Urothelium cell line (cell line): ENCODE measurements around the gene MPPED2.
"Not testable (repeated sequence)": the region's sequence is repeated elsewhere in the genome, so short reads cannot be mapped to it uniquely, and the experiment has no call there.

Experiments used
- DNase-seq: peaks from one replicate; pipeline ENCODE4 v3.0.0; 2011; ENCODE audit warnings: low spot score, mixed read lengths
- FAIRE-seq: peaks from 2 replicates; lab custom pipeline; 2011; peaks lifted over from hg19 to GRCh38; lab: Jason Lieb, UNC

Gene MPPED2

DNA sequence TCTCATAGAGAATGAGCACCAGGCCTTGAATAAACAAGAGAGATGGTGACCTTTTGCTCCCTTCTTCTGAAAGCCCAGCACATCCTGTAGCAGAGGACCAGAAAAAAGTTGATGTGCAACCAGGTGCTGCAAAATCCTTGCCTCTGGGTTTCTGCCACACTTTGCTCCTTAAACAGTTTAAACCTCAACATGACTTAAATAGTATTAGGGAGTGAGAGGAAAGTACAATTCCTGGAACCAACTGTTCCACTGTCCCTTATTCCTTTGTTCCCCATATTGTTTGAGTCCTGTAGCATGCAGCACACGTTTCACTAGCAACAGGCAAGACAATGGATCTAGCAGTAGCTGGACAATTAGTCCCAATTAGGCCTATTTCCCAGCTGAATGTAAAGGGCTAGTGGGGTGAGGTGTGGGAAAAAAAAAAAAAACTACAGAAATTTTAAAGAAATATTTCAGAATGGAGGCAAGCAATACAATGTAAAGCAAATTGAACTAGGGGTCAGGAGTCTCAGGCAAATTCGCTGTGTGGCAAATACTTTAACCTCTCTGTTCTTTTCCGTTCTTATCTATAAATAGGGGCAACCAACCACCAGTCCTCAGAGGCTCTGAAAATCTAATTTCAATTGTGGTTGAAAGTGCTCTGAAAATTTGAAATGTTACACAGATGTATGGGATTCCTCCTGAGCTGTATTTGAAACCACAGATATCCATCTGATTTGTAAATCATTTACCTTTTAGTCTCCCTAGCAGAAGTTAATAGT is 6.6 kb downstream of the MPPED2 start:
- FAIRE-seq, result no peak

DNA sequence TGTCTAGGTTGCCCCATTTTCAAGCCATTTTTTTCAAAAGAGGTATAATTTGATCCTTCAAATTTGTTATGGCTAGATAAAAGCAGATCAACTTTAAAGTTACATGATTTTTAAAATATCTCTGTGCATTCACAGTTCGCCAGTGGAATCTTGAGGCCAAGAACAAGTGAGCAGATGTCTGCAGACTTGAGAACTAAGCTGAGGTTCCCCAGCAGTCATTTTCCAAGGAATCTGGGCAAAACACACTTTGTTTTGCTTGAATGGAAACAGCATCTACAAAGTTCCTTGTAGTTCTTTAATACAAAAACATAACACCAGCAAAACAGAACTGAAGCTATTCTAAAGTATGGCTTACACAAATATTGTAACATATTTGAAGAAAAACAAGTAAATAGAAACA is 7.7 kb downstream of the MPPED2 start:
- FAIRE-seq (no peak), DNase-seq (no peak)

More for the DNA sequence above, 6.6 kb downstream of the MPPED2 start:
- DNase-seq, result no peak

DNA sequence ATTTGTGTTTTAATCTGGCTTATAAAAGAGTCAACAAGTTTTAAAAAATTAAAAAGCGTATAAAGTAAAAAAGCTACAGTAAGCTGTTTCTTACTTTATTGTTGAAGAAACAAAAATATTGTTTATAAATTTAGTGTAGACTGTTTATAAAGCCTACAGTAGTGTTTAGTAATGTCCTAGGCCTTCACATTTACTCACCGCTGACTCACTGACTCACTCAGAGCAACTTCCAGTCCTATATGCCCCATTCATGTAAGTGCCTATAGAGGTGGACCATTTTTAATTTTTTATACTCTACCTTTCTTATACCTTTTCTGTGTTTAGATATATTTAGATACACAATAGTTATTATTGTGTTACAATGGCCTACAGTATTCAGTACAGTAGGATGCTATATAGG is 12.2 kb downstream of the MPPED2 start:
- DNase-seq, result no peak
- no peak for FAIRE-seq

DNA sequence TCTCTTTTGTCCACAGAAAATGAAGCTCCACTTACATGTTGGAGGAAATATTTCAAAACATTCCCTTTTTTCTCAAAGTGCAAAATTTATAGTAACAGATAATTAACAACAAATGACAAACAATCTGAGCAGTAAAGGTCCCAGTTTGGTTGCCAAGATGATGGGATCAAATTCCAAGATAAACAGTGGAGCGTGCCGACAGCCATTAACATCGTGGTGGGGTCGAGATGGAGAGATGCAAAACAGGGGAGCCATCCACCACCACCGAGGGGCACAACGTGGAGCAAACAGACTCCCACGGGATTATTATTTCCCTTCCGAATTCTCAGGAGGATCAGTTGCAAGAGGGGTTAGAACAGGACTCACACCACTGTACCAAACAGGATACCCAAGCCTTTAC is 17.2 kb downstream of the MPPED2 start:
- DNase-seq, result no peak
- no peak for FAIRE-seq

DNA sequence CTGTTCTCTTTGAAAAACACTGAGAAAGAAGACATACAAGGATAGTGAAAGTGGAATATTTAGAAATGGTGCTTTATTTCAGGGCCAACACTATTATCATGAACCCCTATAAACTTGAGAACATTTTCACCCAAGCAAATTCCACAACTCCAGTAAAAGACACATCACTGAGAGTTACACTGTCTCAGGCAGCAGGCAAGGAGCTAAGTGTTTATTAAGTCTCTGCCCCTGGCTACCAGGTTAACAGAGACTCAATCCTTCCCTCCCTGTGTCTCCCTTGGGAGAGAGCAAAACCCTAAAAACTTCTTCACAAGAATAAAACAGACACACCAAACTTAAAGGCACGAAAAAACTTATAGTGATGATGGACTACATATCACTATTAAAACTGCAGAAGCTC is 18.5 kb downstream of the MPPED2 start:
- no peak for DNase-seq
- no peak for FAIRE-seq

DNA sequence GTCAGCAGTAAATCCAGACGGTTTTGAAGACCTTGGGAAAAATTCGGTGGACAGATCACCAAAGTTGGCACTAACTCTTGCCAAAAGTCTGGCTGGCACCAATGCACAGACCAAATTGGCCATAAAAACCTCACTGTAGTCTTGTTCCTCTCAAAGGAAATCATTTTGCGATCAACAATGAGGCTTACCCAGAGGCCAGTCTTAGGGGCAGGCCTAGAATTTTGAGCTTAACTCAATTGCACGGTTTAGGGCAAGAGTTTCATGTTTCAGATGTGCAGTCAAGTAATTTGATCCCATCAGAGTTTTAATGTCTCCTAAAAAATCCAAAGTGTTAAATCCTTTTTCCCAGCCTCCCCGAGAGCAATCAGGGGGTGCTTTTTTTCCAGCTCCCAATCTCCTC is 19.0 kb downstream of the MPPED2 start:
- DNase-seq, result no peak
- FAIRE-seq, result no peak

DNA sequence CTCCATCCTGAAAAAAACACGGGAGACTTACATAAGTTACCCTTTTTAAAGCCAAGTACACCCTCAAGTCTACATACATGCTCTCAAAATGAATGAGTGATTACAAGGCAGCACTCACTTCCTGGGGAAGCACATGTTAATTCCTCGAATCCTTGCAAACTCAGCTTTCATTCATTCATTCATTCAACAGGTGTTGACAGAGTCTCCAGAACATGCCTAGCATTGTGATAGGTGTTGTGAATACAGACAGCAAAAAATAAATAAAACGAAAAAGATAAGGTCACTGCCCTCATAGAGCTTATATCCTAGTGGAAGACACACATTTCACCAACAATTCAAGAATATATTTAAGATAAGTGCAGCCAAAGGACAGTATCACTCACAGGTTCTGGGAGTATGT is 19.7 kb downstream of the MPPED2 start:
- no peak for DNase-seq
- FAIRE-seq, result no peak

DNA sequence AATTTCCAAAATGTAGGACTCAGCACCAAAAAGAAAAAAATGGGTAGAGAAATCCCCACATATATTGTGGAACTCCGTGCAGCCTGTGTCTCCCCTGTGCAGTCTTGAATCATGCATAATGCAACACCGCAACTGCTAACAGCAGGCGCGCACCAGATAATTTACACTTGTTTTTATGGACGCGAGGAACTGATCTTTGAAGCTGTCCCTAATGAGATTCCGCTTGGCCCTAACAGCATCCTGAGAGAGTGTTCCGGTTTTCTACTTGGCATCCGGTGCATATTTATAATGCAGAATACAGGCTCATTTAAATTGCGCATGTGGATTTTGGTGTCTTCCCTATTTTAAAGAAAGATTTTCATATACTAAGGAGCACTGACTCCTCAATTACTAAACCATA is 21.1 kb downstream of the MPPED2 start:
- DNase-seq, result no peak

DNA sequence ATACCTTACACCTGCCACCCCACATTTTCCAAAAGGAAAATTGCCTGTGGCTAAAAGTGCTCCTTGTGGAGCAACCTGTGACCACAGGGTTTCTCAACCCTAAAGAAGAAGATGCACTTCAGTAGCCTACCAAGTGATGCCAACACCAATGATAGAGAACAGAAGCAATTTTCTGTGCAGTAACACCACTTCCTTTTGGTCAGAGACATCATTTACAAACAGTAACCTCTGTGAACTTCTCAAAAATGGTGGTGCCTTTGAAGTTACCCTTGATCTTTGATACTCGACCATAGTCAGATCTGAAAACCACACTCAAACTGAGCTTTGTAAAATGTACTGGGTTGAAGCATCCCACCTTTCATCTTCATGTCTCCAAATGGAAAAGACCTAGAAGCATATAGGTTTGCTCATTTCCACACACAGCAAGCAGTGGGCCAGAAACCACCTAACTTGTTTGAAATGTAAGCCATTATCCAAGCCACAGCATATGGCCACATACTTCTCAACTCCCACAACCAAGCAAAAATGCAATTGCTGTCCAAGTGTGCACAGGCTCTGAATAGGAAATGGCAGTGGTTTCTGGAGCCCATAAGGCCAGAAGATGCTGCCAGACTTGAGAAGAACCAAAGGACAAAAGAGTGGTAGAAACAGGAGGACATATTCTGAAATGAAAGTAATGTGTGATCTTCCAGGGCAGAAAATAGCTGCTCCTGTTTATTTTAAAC is 24.3 kb downstream of the MPPED2 start:
- no peak for DNase-seq
- no peak for FAIRE-seq

More for the DNA sequence above, 21.1 kb downstream of the MPPED2 start:
- no peak for FAIRE-seq

DNA sequence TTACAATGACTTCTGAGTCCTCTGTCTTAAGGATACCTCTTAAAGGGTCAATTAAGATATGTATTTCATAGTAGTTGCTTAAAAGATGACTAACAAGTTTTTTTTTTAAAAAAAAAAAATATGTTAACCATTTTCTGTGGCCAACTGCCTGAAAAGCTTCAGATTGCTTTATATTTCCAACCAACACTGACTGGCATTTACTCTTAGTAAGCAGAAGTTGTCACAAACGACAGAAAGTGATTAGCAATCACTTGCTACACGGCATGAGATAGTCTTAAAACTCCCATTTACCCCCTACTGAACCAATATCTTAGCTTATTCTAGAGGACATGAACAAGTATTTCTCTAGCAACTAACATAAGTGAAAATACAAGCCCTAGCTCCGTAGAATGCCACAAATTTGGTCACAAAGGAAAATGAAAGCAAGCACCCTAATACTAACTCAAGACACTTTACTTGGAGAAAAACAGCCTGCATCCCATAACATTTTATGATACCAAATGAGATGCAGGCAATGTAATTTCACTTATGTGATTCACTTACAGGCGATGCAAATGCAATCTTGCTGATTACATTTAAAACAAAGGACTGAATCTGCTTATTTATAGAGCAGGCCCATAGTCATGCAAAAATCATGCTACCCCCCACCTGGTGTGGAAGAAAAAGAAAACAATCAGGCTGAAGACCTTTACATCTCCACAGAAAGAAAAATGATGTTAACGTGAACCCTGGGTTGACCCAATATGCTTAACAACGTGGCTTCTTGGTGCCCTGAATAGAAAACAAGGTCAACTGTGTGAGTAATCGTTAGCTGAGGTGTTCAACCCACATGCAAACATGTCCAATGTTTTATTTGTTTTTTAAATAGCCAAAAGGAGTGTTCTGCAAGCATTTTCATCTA is 25.7 kb downstream of the MPPED2 start:
- FAIRE-seq, result no peak
- no peak for DNase-seq

DNA sequence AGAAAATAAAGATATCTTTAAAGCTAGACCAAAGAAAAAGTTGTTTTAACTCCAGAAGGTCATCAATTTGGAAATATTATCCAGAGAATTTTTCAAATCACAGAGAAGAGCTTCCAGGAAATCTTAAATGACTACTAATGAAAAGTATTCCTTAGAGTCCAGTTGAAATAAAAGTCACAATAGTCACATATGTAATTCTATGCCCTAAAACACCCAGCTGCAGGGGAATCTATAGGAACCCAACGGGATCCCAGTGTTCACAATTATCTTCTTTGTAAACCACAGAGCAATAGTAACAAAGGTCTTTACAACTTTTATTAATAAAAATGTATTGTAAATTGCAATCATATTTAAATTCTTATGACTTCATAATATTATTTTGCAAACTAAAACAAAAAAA is 27.1 kb downstream of the MPPED2 start:
- DNase-seq, result no peak

DNA sequence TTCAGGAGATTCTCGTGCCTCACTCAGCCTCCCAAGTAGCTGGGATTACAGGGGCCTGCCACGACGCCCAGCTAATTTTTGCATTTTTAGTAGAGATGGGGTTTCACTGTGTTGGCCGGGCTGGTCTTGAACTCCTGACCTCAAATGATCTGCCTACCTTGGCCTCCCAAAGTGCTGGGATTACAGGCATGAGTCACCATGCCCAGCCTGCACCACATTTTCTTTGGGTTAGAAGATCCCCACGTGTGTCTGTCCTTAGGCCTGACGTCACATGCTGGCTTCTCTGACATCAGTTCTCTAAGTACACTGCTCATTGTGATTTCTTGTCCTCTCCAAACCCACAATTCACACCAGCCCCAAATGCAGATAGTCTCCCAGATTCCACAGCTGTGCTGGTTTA is 31.6 kb downstream of the MPPED2 start:
- not testable (repeated sequence) for FAIRE-seq, DNase-seq

More for the DNA sequence above, 27.1 kb downstream of the MPPED2 start:
- FAIRE-seq, result no peak

DNA sequence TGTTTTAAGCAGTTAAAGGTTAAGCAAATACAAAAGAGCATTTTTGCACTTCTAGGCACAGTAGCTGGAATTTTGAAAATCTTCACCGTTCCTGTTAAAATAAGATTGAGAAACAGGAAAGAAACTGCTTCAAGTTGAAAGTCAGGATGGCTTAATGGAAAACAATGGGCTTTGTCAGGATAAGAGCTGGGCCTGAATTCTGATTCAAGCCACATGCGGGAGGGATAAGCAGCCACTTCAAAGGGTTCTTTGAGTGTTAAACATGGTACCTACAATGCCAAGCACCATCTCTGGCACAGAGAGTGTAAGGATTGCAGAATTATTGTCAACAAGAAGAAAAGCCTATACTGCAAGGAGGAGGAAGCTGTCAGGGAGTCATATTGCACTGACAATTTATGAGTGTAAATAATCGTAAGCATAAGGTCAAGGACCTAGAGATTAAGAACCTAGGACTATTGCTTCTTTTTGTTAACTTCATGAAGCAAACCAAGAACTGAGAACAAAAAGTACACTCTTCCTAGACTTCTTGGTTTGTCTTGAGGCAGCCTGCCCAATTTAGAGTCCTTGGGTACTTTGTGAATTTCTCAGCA is 32.5 kb downstream of the MPPED2 start:
- FAIRE-seq, result no peak
- no peak for DNase-seq

DNA sequence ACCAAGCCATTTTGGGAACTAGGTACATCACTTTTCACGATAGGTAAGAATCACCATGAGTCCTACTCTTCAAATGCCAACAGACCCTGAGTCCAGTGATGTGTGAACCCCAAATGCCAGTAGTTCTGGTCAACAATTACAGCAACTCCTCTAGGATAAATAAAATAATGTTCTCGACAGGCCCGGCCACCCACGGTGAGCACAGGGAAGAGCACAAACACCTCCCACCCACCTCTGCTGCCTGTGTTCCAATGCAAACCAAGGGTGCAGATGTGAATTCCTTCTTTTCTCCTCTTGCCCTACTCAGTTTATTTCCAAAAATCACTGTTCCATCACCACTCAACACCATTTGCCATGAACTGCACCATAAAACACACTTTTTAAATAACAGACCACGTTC is 33.3 kb downstream of the MPPED2 start:
- DNase-seq, result no peak
- FAIRE-seq, result no peak

DNA sequence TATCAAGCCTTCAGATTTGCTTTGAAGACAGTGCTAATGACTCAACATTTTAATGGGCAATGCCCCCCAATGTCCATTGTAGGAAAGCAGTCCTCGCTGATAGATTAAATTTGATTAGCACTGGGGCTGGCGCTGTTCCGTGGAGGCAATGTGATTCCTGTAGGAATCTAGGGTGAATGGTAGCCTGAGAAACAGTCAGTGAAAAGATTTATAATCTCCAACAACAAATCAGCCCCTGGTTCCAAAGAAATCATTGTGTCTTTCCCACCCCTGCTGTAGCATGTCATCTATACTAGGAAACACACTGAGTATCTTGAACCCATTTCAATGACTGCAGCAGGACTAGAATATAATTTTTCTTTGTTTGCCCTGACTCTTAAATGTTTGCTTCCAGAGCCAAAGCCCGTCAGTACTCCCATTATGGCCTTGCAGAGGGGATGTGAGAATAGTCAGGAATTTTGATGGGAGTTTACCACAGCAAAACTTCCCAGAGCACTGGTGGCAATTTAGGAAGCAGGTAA is 36.1 kb downstream of the MPPED2 start:
- DNase-seq (no peak), FAIRE-seq (no peak)

DNA sequence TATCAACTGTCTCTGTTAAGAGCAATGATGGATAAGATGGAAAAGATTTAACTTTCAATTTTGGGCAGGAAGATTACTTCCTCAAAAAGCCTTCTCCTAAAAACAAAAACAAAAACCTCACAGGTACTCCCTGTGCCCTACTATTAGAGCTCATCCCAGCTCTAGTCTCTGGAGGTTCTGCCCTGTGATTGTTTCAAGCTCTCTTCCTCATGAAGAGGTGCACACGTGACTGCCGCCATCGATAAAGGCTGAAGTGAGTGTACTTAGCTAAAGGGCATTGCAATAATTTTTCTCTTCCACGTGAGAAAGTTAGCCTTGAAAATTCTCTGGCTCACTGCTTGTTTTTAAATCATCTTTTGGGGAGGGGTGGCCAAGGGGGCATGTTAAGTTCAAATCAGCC is 36.6 kb downstream of the MPPED2 start:
- FAIRE-seq, result no peak
- DNase-seq, result no peak

DNA sequence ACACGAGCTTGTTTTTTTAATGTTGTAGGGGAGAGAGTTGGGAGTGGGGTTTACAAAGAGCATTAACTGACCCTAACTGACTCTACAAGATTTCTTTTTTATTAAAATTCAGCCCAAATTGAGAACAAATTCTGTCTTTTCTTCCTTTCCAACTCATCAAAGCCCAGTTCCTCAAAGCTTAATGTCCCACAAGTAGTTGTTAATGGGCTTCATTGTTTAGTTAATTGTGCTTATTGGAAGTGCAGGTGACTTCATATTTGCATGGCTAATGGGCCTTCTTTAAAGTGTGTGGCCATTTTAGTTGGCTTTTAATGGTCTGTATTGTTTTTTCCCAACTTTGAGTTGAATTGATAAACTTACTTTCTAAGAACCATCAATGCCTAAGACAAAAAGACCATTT is 39.8 kb downstream of the MPPED2 start:
- DNase-seq (no peak), FAIRE-seq (no peak)

DNA sequence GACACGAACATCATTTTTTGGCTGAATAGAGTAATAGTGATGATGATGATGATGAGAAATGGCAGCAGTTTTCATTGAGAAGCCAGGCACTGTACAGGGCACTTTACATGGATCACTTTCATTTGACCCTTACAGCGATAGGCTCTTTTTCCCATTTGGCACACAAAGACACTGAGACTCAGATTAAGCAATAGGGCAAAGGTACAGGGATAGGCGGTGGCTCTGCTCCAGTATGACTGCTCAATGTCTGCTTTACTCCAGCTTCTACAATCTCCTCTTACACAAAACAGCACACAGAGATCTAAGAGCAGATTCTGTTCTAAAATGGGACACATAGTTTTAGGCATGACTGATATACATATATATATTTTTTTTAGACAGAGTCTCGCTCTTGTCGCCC is 40.6 kb downstream of the MPPED2 start:
- DNase-seq (no peak), FAIRE-seq (no peak)

DNA sequence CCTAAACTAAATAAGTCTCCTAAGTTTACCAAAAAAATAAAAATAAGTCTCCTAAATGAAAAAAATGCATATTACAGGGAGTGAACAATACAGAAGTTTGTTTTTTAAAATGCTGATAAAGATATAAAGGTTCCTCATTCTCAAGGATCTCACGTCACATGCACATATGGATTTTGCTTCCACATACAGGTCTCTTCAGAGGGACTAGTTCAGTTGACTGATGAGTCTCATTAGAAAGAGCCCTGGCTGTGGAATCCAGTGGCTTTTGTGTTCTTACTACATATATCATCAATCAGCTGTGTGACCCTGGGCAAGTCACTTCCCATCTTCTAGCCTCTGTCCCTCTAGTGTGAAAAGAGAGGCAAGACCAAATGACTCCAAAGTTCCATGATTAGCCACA is 43.1 kb downstream of the MPPED2 start:
- DNase-seq (no peak), FAIRE-seq (no peak)

DNA sequence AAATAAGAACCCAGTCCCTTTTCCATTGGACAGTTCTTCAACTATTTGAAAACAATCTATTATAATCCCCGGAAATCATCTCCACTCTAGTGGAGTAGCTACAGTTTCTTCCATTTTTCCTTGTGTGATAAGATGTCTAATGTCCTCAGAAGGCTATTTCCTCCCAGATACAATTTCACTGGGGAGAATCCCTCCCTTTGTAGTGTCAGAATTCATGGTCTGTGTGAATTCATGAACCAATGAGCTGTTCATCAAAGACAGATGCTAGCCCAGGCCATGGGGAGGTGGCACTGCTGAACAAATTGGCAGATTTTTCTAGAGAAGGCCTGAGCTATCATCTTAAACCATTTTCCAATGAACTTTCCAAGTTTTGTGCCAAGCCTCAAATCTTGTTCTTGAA is 45.4 kb downstream of the MPPED2 start:
- DNase-seq, result no peak
- no peak for FAIRE-seq

DNA sequence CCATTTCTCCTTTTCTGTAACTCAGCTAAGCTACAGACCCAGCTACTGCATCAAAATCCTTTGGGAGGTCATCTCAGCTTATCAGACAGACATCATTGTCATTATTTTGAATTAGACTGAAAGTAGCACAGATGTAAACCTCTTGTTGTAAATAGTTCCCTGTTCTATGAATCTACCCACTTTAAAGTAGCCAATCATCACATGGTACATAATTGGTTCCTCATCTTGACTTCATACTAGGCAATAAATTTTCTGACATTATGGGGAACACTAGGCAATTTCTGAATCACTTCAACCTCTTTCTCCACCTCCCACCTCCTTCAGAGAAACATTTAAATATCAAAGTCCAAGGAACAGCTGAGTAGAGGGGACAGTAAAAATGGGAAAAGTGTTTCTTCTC is 47.9 kb downstream of the MPPED2 start:
- FAIRE-seq (no peak), DNase-seq (no peak)
